Hematopoietic multipotent progenitor cell (in vitro differentiated cells): ENCODE results near the gene ATXN1. TPM values are rescaled to one million over a fixed set of nuclear protein-coding genes. Genes with fewer than 3 reads are reported as not detected.

Experiments used
- DNase-seq, 3 donors: peaks; one replicate each; pipeline ENCODE4 v3.0.0-alpha.2; 2011 to 2015; ENCODE audit warnings: low read depth in 2 of 3, low spot score in 2 of 3
- total RNA-seq: library from RNA; depleted of rRNA; stranded (reverse); fragments of >200 nt; gene quantifications from one replicate; pipeline ENCODE4 v1.2.3, GENCODE V29; 2012

ATXN1 gene
- total RNA-seq, 1 donor: 52.0 TPM

- no peak for DNase-seq
These were observed 22.8 kb upstream of the ATXN1 start for GRCh38 chr6:16783952-16784565.

- no peak for DNase-seq
These were observed 22.2 kb upstream of the ATXN1 start for GRCh38 chr6:16783509-16783908.

- DNase-seq: no peak
These were observed 21.0 kb upstream of the ATXN1 start for GRCh38 chr6:16782278-16782677.

- DNase-seq: no peak
These were observed 20.3 kb upstream of the ATXN1 start for GRCh38 chr6:16781348-16782169.

- no peak for DNase-seq
These were observed 17.3 kb upstream of the ATXN1 start for GRCh38 chr6:16778521-16778920.

- no peak for DNase-seq
These were observed 16.5 kb upstream of the ATXN1 start for GRCh38 chr6:16777794-16778193.

- no peak for DNase-seq
These were observed 15.2 kb upstream of the ATXN1 start for GRCh38 chr6:16776394-16777017.

GRCh38 chr6:16774437-16774836 is 13.2 kb upstream of the ATXN1 start:
- DNase-seq: no peak

GRCh38 chr6:16773362-16773761 is 12.1 kb upstream of the ATXN1 start:
- no peak for DNase-seq

GRCh38 chr6:16770701-16771569 is 9.7 kb upstream of the ATXN1 start:
- DNase-seq: peak; percentile 58 to 83 (median 78)

GRCh38 chr6:16769986-16770376 is 8.7 kb upstream of the ATXN1 start:
- DNase-seq: no peak

GRCh38 chr6:16769131-16769985 is 8.1 kb upstream of the ATXN1 start:
- DNase-seq: peak in 2 of 3 donors; percentile 90 to 96

GRCh38 chr6:16768477-16768830 is 7.2 kb upstream of the ATXN1 start:
- no peak for DNase-seq

- no peak for DNase-seq
These were observed 6.7 kb upstream of the ATXN1 start for GRCh38 chr6:16767765-16768476.

GRCh38 chr6:16766836-16767745 is 5.8 kb upstream of the ATXN1 start:
- DNase-seq: no peak

GRCh38 chr6:16766043-16766536 is 4.8 kb upstream of the ATXN1 start:
- DNase-seq: no peak

- DNase-seq: no peak
These were observed 4.0 kb upstream of the ATXN1 start for GRCh38 chr6:16765235-16765634.
